Cardiac septum (tissue), 1 donor: ENCODE measurements around the gene CTU1. TPM values are rescaled to one million over a fixed set of nuclear protein-coding genes. Genes with fewer than 3 reads are reported as not detected.
A peak's percentile ranks its signal among the peaks of the same experiment; 100 is the strongest.

Experiments used
- DNase-seq: peaks from one replicate; pipeline ENCODE4 v3.0.0-alpha.2; 2020; ENCODE audit warnings: low spot score
- intact Hi-C: fragments of 100-400 bp; cut with DNase I; formaldehyde crosslinking; loops from one replicate; pipeline ENCODE4 v1.14.0; 2022
- total RNA-seq: library from RNA; stranded (reverse); fragmentation: NEBNext Ultra II Directional; extraction: Animal tissue kit (Norgen Biotek cat#: 25700); gene quantifications from one replicate; pipeline ENCODE4 v1.2.1, GENCODE V29; 2021
- donor health status: DM: no; HTN: no; CAD: no.

CTU1 gene
- total RNA-seq, 1 donor from 2014 or later: 4.2 TPM

- intact Hi-C loops: loop anchor here (10.0 kb wide), 1 partner anchor 157 kb away; no protein-coding TSS in a partner anchor
- peak; percentile 33 for DNase-seq
Measured at GRCh38 chr19:51091895-51092873, 16.0 kb downstream of the CTU1 start.

- intact Hi-C loops: loop anchor here (10.0 kb wide), 1 partner anchor 156 kb away; no protein-coding TSS in a partner anchor
- no peak for DNase-seq
Measured at GRCh38 chr19:51091126-51091525, 17.1 kb downstream of the CTU1 start.

GRCh38 chr19:51090471-51090870 lies 17.7 kb downstream of the CTU1 start:
- DNase-seq: no peak
- intact Hi-C loops: loop anchor here (10.0 kb wide), 1 partner anchor 156 kb away; no protein-coding TSS in a partner anchor

- intact Hi-C loops: loop anchor here (10.0 kb wide), 1 partner anchor 155 kb away; no protein-coding TSS in a partner anchor
- DNase-seq: no peak
Measured at GRCh38 chr19:51089786-51090185, 18.4 kb downstream of the CTU1 start.

- intact Hi-C loops: no loop called here
- no peak for DNase-seq
Measured at GRCh38 chr19:51086153-51086850, 21.9 kb downstream of the CTU1 start.

- intact Hi-C loops: no loop called here
- DNase-seq: no peak
Measured at GRCh38 chr19:51084505-51084904, 23.7 kb downstream of the CTU1 start.

GRCh38 chr19:51083783-51084182 lies 24.4 kb downstream of the CTU1 start:
- intact Hi-C loops: no loop called here

GRCh38 chr19:51083181-51083580 lies 25.0 kb downstream of the CTU1 start:
- intact Hi-C loops: no loop called here
- DNase-seq: no peak

More at GRCh38 chr19:51083783-51084182, 24.4 kb downstream of the CTU1 start:
- DNase-seq: no peak

GRCh38 chr19:51082611-51083010 lies 25.6 kb downstream of the CTU1 start, which contains the start of gene KLK14:
Gene KLK14 (minus strand): TSS chr19:51082887. CDS start chr19:51082614, 273 bp downstream.
- intact Hi-C loops: no loop called here
- no peak for DNase-seq

- intact Hi-C loops: no loop called here
Measured at GRCh38 chr19:51081476-51081875, 26.7 kb downstream of the CTU1 start.

GRCh38 chr19:51079481-51080110 lies 28.6 kb downstream of the CTU1 start:
- intact Hi-C loops: no loop called here
- no peak for DNase-seq

More at GRCh38 chr19:51081476-51081875, 26.7 kb downstream of the CTU1 start:
- no peak for DNase-seq

- DNase-seq: no peak
- intact Hi-C loops: no loop called here
Measured at GRCh38 chr19:51078731-51079130, 29.5 kb downstream of the CTU1 start.

- no peak for DNase-seq
- intact Hi-C loops: no loop called here
Measured at GRCh38 chr19:51078104-51078503, 30.1 kb downstream of the CTU1 start.

GRCh38 chr19:51076631-51077213 lies 31.5 kb downstream of the CTU1 start:
- intact Hi-C loops: no loop called here
- no peak for DNase-seq

GRCh38 chr19:51075998-51076397 lies 32.2 kb downstream of the CTU1 start:
- no peak for DNase-seq
- intact Hi-C loops: no loop called here

GRCh38 chr19:51071095-51071405 lies 37.2 kb downstream of the CTU1 start:
- no peak for DNase-seq

GRCh38 chr19:51070334-51071094 lies 37.7 kb downstream of the CTU1 start:
- intact Hi-C loops: no loop called here
- no peak for DNase-seq

More at GRCh38 chr19:51071095-51071405, 37.2 kb downstream of the CTU1 start:
- intact Hi-C loops: no loop called here

- DNase-seq: no peak
- intact Hi-C loops: no loop called here
Measured at GRCh38 chr19:51066393-51067186, 41.6 kb downstream of the CTU1 start.
